GM20431 (cell line): ENCODE data around the gene ALKBH5.

Source experiments
- in situ Hi-C: fragments of 300-500 bp; cut with MseI, MboI; formaldehyde crosslinking; loops from one replicate; pipeline ENCODE4 v1.15.0; 2020; ENCODE audit warnings: low sequenced_read_pairs; ENCODE audit not compliant: unreplicated experiment

ALKBH5 gene

DNA sequence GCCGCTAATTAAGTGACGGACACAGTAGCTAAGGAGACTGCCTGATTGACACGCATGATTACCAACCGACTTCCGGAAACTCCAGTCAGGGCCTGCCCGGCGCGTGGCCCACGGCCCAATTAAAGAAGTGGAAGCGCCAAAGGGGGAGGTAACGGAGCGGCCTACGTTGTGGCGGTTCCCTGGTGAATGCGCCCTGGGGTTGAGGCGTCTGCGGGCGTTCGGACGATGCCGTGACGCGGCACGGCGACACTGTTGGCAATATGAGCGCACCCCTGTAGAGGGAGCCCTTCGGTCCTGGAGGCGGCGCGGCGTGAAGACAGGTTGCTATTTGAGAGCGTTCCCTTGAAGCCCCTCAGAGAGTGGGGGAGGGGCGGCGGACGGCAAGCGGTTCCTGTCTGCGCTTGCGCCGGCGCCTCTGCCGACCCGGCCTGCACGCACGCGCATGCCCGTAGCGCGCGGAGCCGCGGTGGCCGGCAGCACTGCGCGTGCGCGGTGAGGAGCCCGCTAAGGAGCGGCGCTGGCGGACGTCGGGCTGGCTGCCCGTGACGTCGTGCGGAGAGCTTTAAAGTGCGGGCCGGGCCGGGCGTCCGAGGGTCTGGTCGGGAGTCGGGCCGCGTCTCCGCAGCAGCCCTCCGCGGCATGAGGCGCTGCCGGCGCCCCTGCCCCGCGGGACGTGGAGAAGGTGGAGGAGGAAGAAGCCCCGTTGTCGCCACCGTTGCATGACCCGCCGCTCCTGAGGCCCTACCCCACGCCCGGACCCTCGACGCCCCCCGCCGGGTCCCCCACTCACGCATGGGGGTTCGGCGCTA, at the start of gene ALKBH5:
Gene ALKBH5, plus strand, starts transcription at position 495 of the 809 bp plus-strand sequence. CDS start 416 bp downstream, outside the sequence.
- in situ Hi-C loops: no loop called here

DNA sequence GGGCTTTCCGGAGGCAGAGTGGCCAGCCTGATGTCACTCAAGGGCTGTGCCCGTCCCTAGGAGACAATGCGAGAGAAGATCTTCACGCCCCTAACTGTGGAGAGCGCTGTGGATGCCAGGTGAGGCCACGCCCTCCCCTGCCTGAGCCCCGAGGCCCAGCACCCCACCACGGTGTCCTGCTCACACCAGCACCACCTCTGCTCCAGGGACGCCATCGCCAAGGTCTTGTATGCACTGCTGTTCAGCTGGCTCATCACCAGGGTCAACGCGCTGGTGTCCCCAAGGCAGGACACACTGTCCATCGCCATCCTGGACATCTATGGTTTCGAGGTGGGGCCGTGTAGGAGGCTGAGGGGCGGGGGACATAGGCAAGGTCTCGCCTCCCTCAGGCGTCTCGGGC, 47.3 kb upstream of the ALKBH5 start:
- in situ Hi-C loops: no loop called here

DNA sequence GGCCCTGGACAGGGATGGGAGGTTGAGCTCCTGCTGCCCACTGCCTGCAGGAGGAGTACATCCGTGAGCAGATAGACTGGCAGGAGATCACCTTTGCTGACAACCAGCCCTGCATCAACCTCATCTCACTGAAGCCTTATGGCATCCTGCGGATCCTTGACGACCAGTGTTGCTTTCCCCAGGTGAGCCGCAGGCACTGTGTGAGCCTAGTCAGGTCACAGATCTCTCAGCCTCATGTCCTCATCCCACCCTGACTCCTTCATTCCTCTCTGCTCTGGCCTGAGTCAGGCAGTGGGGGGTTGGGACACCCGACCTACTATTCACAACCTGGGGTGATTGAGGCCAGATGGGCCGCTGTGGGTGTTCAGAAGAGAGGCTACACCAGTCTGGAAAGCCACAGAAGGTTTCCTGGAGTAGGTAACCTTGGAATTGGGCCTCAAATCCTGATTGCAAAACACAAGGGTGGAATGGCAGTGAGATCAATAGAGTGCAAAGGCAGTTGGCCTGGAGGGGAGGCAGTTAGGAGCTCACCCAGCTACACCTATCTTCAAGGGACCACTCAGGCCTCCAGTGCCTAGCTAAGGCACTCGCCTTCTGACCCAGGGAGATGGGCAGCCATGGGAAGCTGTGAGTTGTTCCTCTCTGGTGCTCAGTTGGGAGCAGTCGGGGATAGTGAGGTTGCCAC, 45.4 kb upstream of the ALKBH5 start:
- in situ Hi-C loops: no loop called here

- in situ Hi-C loops: no loop called here
Observed at GRCh38 chr17:18139092-18139491, 44.5 kb upstream of the ALKBH5 start.

- in situ Hi-C loops: no loop called here
Observed at GRCh38 chr17:18139498-18139897, 44.1 kb upstream of the ALKBH5 start.

DNA sequence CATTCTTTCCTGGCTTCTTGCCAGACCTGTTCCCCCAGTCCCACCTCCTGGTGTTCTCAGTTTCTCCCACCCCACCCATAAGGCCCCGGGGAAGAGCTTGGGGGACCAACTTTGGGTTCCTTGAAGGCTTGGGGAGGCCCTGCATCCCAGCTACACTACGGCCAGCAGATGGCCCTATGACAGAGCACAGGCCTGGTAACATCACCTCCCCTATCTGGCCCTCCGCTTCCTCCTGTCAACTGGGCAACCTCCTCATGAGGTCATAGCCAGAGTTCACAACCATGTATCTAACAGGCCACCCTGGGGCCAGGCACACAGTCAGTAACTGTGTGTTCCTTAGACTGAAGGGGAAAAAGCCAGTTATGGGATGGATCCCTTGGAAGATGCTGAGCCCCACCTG, 43.7 kb upstream of the ALKBH5 start:
- in situ Hi-C loops: no loop called here

DNA sequence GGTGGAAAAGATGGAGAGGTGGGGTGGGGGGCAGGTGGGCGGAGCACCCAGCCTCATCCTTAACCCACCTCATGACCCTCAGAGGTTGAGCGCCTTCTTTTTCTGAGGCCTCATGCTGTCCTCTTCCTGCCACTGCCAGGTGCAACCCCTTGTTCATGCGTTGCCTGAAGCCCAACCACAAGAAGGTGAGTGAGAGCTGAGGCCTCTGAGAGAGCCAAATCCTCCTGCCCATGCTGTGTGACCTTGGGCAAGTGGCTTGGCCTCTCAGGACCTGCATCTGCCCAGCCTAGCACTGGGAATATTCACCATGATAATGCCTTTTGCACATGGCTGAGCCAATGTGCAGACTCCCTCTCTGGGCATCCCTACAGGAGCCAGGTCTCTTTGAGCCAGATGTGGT, 43.0 kb upstream of the ALKBH5 start:
- in situ Hi-C loops: no loop called here

DNA sequence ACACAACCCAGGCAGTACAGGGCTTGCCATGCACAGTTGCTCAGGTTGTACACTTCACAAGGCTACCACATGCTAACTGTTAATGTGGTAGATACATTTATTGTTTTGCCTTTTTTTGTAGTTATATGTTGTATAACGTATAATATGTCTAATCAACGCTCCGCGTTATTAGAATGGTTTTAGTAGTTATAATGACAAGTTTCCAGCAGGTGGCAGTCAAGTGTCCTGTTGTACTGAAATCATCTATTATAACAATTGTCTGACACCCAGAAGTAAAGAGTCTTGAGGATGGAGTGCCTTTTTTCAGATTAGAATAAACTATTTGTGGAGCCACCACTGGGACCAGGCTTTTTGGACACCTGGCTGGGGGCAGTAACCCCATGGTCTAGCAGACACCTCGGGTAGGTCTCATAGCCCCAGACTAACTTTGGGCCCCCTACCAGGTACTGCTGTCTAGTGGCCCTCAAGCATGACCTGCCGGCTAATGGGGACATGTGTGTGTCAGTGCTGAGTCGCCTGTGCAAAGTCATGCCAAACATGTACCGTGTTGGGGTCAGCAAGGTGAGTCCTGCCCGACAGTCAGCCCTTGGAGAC, 42.3 kb upstream of the ALKBH5 start:
- in situ Hi-C loops: no loop called here

DNA sequence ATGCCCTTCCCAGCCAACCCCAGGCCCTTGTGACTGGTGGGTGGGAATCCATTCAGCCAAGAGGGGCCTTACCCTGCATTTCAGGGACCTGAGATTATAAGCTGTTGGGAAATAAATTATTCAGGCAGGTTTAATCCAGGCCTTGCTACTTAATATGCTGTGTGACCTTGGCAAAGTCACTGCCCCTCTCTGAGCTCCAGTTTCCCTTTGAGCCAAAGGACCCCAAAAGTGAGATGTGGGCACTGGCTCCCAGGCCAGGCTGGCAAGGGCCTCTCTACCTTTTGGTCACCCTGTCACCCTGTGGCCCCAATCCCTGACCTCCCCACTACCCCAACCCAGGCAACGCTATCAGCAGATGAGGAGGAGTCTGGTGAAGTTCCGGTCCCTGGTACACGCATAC, 41.2 kb upstream of the ALKBH5 start:
- in situ Hi-C loops: no loop called here

GRCh38 chr17:18143044-18143936, 40.3 kb upstream of the ALKBH5 start:
- in situ Hi-C loops: no loop called here

- in situ Hi-C loops: no loop called here
Observed at GRCh38 chr17:18144261-18144660, 39.4 kb upstream of the ALKBH5 start.

DNA sequence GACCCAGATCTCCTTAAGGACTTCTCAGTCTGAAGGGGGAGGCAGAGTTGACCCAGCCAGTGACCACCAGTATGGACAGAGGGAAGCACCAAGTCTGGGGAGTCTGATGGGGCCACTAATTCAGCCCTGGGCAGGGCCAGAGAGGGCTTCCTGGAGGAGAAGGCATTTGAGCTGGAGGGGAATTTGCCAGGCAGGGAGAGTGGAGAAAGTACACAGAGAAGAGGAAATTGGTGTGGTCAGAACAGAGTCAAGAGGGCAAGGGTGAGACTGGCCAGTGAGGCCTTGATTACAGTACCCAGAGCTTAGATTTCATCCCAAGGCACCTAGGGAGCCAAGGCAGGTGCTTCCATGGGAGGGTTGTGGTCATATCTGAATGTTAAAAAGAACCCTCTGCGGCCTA, 38.8 kb upstream of the ALKBH5 start:
- in situ Hi-C loops: no loop called here

DNA sequence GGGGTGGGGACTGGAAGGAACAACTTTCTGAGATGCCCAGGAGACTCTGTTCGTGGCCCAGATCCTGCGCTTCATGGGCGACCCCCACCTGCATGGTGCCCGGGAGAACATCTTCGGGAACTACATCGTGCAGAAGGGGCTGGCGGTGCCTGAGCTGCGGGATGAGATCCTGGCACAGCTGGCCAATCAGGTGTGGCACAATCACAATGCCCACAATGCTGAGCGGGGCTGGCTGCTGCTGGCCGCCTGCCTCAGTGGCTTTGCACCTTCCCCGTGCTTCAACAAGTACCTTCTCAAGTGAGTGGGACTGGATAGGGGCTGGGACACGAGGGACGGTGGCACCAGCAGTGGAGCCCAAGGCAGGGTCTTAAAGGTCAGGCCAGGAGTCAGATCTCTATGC, 37.8 kb upstream of the ALKBH5 start:
- in situ Hi-C loops: no loop called here

DNA sequence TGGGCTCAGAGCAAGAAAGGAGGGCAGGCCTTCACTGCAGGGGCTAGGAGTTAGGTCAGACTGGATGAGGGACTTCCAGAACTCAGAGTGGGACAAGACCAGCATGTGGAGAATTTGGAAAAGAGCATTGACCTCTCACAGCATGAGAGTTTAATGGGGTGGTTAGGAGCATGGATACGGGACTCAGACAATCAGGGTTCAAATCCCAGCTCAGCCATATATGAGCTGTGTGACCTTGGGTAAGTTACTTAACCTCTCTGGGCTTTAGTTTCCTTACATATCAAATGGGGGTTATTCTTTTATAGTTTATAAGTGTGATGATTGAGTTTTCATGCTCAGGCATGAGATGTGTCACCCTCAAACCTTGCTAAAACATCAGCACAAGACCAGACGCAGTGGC, 37.4 kb upstream of the ALKBH5 start:
- in situ Hi-C loops: no loop called here

DNA sequence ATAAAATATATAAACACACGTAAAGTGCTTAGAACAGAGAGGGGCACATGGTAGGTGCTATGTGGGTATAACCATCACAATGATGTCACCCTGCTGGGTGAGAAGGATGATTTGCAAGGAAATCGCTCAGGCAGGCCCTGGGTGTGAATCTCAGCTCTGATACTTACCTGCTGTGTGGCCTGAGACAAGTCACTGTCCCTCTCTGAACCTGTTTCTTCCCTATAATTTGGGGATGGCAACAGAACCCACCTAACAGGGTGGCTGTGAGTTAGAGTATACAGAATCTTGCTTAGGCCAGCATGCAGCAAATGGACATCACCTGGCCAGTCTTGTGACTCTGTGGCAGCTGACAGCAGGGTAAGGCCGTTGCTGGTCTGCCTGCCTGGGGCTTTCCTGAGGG, 36.6 kb upstream of the ALKBH5 start:
- in situ Hi-C loops: no loop called here

GRCh38 chr17:18148586-18148985, 35.0 kb upstream of the ALKBH5 start:
- in situ Hi-C loops: no loop called here

GRCh38 chr17:18151290-18151689, 32.3 kb upstream of the ALKBH5 start:
- in situ Hi-C loops: no loop called here

GRCh38 chr17:18155179-18155578, 28.4 kb upstream of the ALKBH5 start:
- in situ Hi-C loops: no loop called here

DNA sequence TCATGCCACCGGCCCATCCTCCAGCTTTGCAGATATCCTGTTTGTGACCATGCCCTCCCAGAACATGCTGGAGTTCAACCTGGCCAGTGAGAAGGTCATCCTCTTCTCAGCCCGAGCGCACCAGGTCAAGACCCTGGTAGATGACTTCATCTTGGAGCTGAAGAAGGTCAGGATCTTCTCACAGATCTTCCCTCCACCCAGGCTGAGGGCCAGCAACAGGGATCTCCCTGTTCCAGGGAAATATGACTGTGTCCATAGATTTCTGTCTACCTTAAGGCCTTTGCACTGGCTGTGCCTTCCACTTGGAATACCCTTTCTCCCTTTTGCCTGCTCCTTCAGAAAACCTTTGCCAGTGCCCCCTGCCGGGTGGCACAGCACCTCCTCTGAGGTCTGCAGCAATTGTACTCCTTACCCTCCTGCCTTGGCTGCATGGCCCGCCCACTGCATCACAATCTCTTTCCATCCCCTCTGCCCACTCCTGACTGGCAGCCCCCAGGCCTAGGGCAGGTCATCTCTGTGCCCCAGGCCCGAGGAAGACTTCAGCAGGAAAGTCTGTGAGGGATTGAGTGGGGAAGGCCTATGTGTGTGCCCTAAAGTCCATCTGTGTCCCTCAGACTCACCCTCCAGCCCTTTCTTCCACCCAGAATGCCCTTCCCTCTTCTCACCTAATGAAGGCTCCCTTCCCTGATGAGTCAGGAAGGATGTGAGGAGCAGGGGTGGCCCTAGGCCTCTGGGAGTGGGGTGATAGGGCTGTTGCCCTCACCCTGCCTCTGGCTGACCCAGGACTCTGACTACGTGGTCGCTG, 27.3 kb upstream of the ALKBH5 start:
- in situ Hi-C loops: no loop called here

DNA sequence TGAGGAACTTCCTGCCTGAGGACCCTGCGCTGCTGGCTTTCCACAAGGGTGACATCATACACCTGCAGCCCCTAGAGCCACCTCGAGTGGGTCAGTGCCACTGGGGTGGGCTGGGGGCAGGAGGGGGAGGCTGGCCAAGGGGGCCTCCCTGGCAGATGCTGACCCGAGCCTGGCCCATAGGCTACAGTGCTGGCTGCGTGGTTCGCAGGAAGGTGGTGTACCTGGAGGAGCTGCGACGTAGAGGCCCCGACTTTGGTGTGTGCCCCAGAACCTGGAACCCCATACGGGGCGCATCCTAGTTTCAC, 26.7 kb upstream of the ALKBH5 start:
- in situ Hi-C loops: no loop called here
